ENCODE data around the gene IHH. TPM values are rescaled to one million over a fixed set of nuclear protein-coding genes. Genes with fewer than 3 reads are reported as not detected.

IHH gene
- total and polyA plus RNA-seq, 2 of the 8 experiments (the other 6 are each of a cell fraction or from before 2014, with no cell fraction given) = 0.03 TPM; not detected in 1

- H4K20me1 ChIP-seq (replicated peaks in 1 of 2; ENCODE audit: control insufficient read depth in 1 of 2, insufficient read depth in 2 of 2, low read length in 2 of 2) = peaks cover 0 to 1% of the 10 kb centered on the region in 2 experiments
- H2BK5ac ChIP-seq (ENCODE audit: low read depth, low read length) = no peak overlapping the region
- no peaks in the 10 kb centered on the region for H3K23me2 ChIP-seq (ENCODE audit: low read depth, low read length)
- H3K9ac ChIP-seq (replicated peaks in 1 of 4; ENCODE audit: extremely low read depth in 1 of 4, low read depth in 3 of 4, low read length in 3 of 4) = no peak overlapping the region
- no peak overlapping the region for H3K4ac ChIP-seq (replicated peaks; ENCODE audit: insufficient read length, low read depth, low read length)
- no peak overlapping the region for H3K27ac ChIP-seq (ENCODE audit: low read depth, low read length)
- no peak overlapping the region for H3K56ac ChIP-seq (replicated peaks; ENCODE audit: insufficient read length, low read depth, low read length)
- H2BK12ac ChIP-seq (ENCODE audit: low read depth, low read length) = no peak overlapping the region
- H3K36me3 ChIP-seq (ENCODE audit: control insufficient read depth in 2 of 4, insufficient read depth in 4 of 4, low read length in 3 of 4) = no peaks in the 10 kb centered on the region
- H2AK5ac ChIP-seq (ENCODE audit: low read depth, low read length) = no peak overlapping the region
- no peak overlapping the region for H4K91ac ChIP-seq (replicated peaks; ENCODE audit: insufficient read length, low read length)
- H3K4me1 ChIP-seq (replicated peaks in 1 of 4; ENCODE audit: control insufficient read depth in 3 of 4, insufficient read depth in 4 of 4, low read length in 3 of 4) = no peaks in the 10 kb centered on the region
- no peaks in the 10 kb centered on the region for H3K9me3 ChIP-seq (ENCODE audit: insufficient read depth in 2 of 2, low read depth in 1 of 2, low read length in 1 of 2)
- H3K23ac ChIP-seq (ENCODE audit: insufficient read length) = no peak overlapping the region
- no peaks in the 10 kb centered on the region for H3K79me2 ChIP-seq (ENCODE audit: control insufficient read depth in 1 of 2, insufficient read depth in 2 of 2, low read length in 2 of 2)
- WGBS, 2 experiments (ENCODE audit: extremely low coverage in 1 of 2, insufficient coverage in 1 of 2, insufficient read length in 1 of 2, insufficient replicate concordance in 2 of 2, low coverage in 1 of 2, low lambda C conversion rate in 2 of 2, missing lambda C conversion rate in 1 of 2) = 89% methylated on average over 6 of the region's 12 CpGs; no CpG with 5 or more reads in 1 of the 2 experiments
- DNase-seq (ENCODE audit: low read depth in 1 of 2, low spot score in 2 of 2) (no peak), FAIRE-seq (no peak)
- no peaks in the 10 kb centered on the region for H3K79me1 ChIP-seq (ENCODE audit: low read depth, low read length)
- no peak overlapping the region; the same call in 1 of the 2 replicates for H4K8ac ChIP-seq (ENCODE audit: extremely low read depth, insufficient read depth, low read length)
- ChIA-PET CTCF (ENCODE audit: partially characterized antibody) (interaction anchor here (0.8 to 12.4 kb wide), 8 partner anchors 8 to 137 kb away, joined by 3 to 150 read pairs (median 5); partner anchors contain the start of gene CRYBA2), POLR2A (ENCODE audit: partially characterized antibody) (no interaction called here)
- no peak overlapping the region for H3K4me3 ChIP-seq (ENCODE audit: extremely low read depth in 1 of 4, insufficient read depth in 2 of 4, low read depth in 3 of 4, low read length in 4 of 4)
- H2BK20ac ChIP-seq (ENCODE audit: low read length) = no peak overlapping the region
- H2BK120ac ChIP-seq (replicated peaks; ENCODE audit: low read depth, low read length) = no peak overlapping the region
- H2BK15ac ChIP-seq (ENCODE audit: low read length) = no peak overlapping the region
- H4K5ac ChIP-seq (ENCODE audit: insufficient read length, low read depth, low read length) = no peak overlapping the region
- H3K4me2 ChIP-seq (ENCODE audit: insufficient read depth in 1 of 2, low read depth in 2 of 2, low read length in 2 of 2) = no peak overlapping the region
- H3K18ac ChIP-seq (ENCODE audit: extremely low read depth, low read length) = no peak overlapping the region
- H2AFZ ChIP-seq (ENCODE audit: low read length) = no peak overlapping the region
- no peak for TF ChIP-seq HDAC2 (IDR thresholded peaks at IDR 0.05; ENCODE audit: borderline replicate concordance in 1 of 2, low read depth in 2 of 2, low read length in 2 of 2)
- no peak for TF ChIP-seq CEBPB (IDR thresholded peaks at IDR 0.05; ENCODE audit: low read depth, low read length)
- H3K27me3 ChIP-seq (replicated peaks in 1 of 4; ENCODE audit: control insufficient read depth in 3 of 4, extremely low read depth in 1 of 4, insufficient read depth in 3 of 4, low read length in 3 of 4) = peaks cover 0 to 3% (median 0%) of the 10 kb centered on the region in 4 experiments; a peak in 3 of 7 replicates
- no peak overlapping the region for H3K14ac ChIP-seq (ENCODE audit: insufficient read length)
Measured at GRCh38 chr2:219022041-219022440, 38.7 kb downstream of the IHH start.

All from H1 (cell line).